Stomach (tissue), 9 donors: Measurements from ENCODE around the gene WDR77. TPM values are rescaled to one million over a fixed set of nuclear protein-coding genes. Genes with fewer than 3 reads are reported as not detected.

Source experiments
- DNase-seq, 2 donors: peaks; one replicate each; pipeline versions ENCODE4 v3.0.0 to v3.0.0-alpha.2; 2013 to 2019
- H3K27ac ChIP-seq, 5 donors: fragments of 200-600 bp in 4 of 5; sonication (generic) in 4 of 5; one replicate each; pipeline ENCODE4 v1.5.1; 2013 to 2019; ENCODE audit warnings: mild to moderate bottlenecking in 1 of 5, moderate library complexity in 1 of 5
- H3K27me3 ChIP-seq, 3 donors: fragments of 200-600 bp; sonication (generic); one replicate each; pipeline ENCODE4 v1.5.1; 2017 to 2019; ENCODE audit warnings: mixed run types in 1 of 3
- H3K36me3 ChIP-seq, 4 donors: fragments of 200-600 bp; sonication (generic); 1 replicate in 3 of 4; 2 replicates in 1 of 4; pipeline ENCODE4 v1.5.1; 2016 to 2019
- H3K4me1 ChIP-seq, 4 donors: fragments of 200-600 bp; sonication (generic); one replicate each; pipeline ENCODE4 v1.5.1; 2016 to 2019
- H3K4me3 ChIP-seq, 4 donors: fragments of 200-600 bp; sonication (generic) in 3 of 4; one replicate each; pipeline ENCODE4 v1.5.1; 2016 to 2019; ENCODE audit warnings: mild to moderate bottlenecking in 1 of 4
- H3K9me3 ChIP-seq, 4 donors: fragments of 200-600 bp; sonication (generic); one replicate each; pipeline ENCODE4 v1.5.1; 2016 to 2019
- CTCF ChIP-seq, 7 experiments: fragments of 450-650 bp in 4 of 7; fragments of 200-600 bp in 3 of 7; sonication (generic) in 3 of 7; IDR thresholded peaks; one replicate each; pipeline ENCODE4 v1.5.1; 2016 to 2019; ENCODE audit warnings: antibody characterized with exemption in 7 of 7, control low read depth in 2 of 7, mild to moderate bottlenecking in 1 of 7
- EP300 ChIP-seq: sonication (generic); formaldehyde crosslinking; IDR thresholded peaks from one replicate; pipeline ENCODE4 v1.6.1; 2017; ENCODE audit warnings: antibody characterized with exemption
- POLR2A ChIP-seq, 4 donors: fragments of 450-650 bp; IDR thresholded peaks; one replicate each; pipeline ENCODE4 v1.6.1; 2016; ENCODE audit warnings: antibody characterized with exemption in 4 of 4, control low read depth in 2 of 4, mild to moderate bottlenecking in 1 of 4, moderate library complexity in 1 of 4
- POLR2AphosphoS5 ChIP-seq, 3 donors: sonication (generic); formaldehyde crosslinking; IDR thresholded peaks; one replicate each; pipeline ENCODE4 v1.6.1; 2016; ENCODE audit warnings: antibody characterized with exemption in 3 of 3
- WGBS, 5 donors: extraction: QIAGEN DNeasy Blood & Tissue Kit in 3 of 5; methylation state at CpG; one replicate each; pipeline versions ENCODE4 v1.1.5 to v1.1.7; 2013 to 2018; 5-methylcytosine and 5-hydroxymethylcytosine counted together
- intact Hi-C: fragments of 100-400 bp; cut with DNase I; formaldehyde crosslinking; loops from one replicate; pipeline ENCODE4 v1.15.1; 2023; ENCODE audit warnings: low total_unique reads
- polyA plus RNA-seq, 3 donors: library from polyadenylated mRNA; stranded (reverse); fragments of 200-250 nt; gene quantifications; one replicate each; pipeline ENCODE4 v1.2.3, GENCODE V29; 2013
- total RNA-seq, 5 donors: library from RNA; depleted of rRNA; stranded (reverse); fragments of >200 nt; gene quantifications; one replicate each; pipeline versions ENCODE4 v1.1.0 to v1.2.3, GENCODE V29; 2014 to 2016
- donor health status: healthy with polysubstance abuse.
- donor health status: Bipolar disorder and iron deficiency.
- donor health status: healthy.

The WDR77 gene
- total and polyA plus RNA-seq, 8 donors: 5.8 to 31.2 (median 21.6) TPM

- TF ChIP-seq CTCF (IDR thresholded peaks at IDR 0.05): no peak
- no peak for TF ChIP-seq POLR2A (IDR thresholded peaks at IDR 0.05)
- no peak for DNase-seq
- 75 to 86% (median 79%) methylated on average over 5 of the region's 5 CpGs for WGBS, 5 donors
- H3K4me3 ChIP-seq: peak overlapping the region in 1 of 4 donors; percentile 13
- peak overlapping the region in 4 of 5 donors; percentile 4 to 68 (median 27) for H3K27ac ChIP-seq
- H3K4me1 ChIP-seq: peaks cover 0 to 38% (median 5%) of the 10 kb centered on the region in 4 donors
- H3K27me3 ChIP-seq: no peaks in the 10 kb centered on the region
- intact Hi-C loops: no loop called here
- H3K36me3 ChIP-seq: peaks cover 0 to 50% (median 14%) of the 10 kb centered on the region in 4 donors
- no peaks in the 10 kb centered on the region for H3K9me3 ChIP-seq
Observed at GRCh38 chr1:111475701-111476100, 26.6 kb upstream of the WDR77 start.

- peaks cover 0 to 62% (median 25%) of the 10 kb centered on the region in 4 donors for H3K36me3 ChIP-seq
- H3K27me3 ChIP-seq: no peaks in the 10 kb centered on the region
- intact Hi-C loops: no loop called here
- peak overlapping the region in 4 of 5 donors; percentile 60 to 79 (median 66) for H3K27ac ChIP-seq
- WGBS, 5 donors: 64 to 84% (median 69%) methylated on average over 4 of the region's 4 CpGs
- H3K4me1 ChIP-seq: peaks cover 0 to 46% (median 5%) of the 10 kb centered on the region in 4 donors
- peak overlapping the region in 3 of 4 donors; percentile 8 to 25 (median 15) for H3K4me3 ChIP-seq
- TF ChIP-seq EP300: no peak
- TF ChIP-seq POLR2A (IDR thresholded peaks at IDR 0.05): no peak
- TF ChIP-seq CTCF (IDR thresholded peaks at IDR 0.05): no peak
- no peak for TF ChIP-seq POLR2AphosphoS5 (IDR thresholded peaks at IDR 0.05)
- no peaks in the 10 kb centered on the region for H3K9me3 ChIP-seq
- no peak for DNase-seq
Observed at GRCh38 chr1:111474521-111474920, 25.5 kb upstream of the WDR77 start.

DNA sequence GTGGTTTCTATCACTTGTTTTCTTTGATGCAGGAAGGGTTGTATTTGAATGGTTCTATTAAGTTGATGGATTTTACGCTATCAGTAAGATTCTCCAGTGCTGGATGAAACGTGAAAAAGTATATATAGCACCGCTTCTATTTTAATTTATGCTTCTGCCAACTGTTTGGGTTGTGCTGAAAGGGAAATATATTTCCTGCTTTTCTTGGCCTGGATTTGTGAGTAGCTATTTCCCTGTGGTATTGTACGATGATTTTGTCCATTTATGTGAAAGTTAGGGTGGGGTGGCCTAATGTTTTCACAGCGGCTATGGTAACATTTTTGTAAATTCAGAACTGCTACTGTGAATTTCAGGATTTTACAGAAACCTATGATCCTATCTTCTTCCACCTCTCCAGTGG lies 25.1 kb upstream of the WDR77 start:
- no peak for DNase-seq
- H3K4me3 ChIP-seq: peak overlapping the region; percentile 8 to 25 (median 13)
- H3K36me3 ChIP-seq: peaks cover 0 to 66% (median 29%) of the 10 kb centered on the region in 4 donors
- 54 to 74% (median 70%) methylated on average over 5 of the region's 5 CpGs for WGBS, 5 donors
- no peaks in the 10 kb centered on the region for H3K9me3 ChIP-seq
- no peak for TF ChIP-seq EP300
- TF ChIP-seq POLR2AphosphoS5 (IDR thresholded peaks at IDR 0.05): no peak
- no peaks in the 10 kb centered on the region for H3K27me3 ChIP-seq
- intact Hi-C loops: no loop called here
- H3K4me1 ChIP-seq: peaks cover 0 to 46% (median 5%) of the 10 kb centered on the region in 4 donors
- H3K27ac ChIP-seq: peak overlapping the region in 4 of 5 donors; percentile 60 to 79 (median 66)

- no peak for DNase-seq
- Histone ChIP-seq H3K4me3 (no peak overlapping the region), H3K9me3 (no peaks in the 10 kb centered on the region), H3K27me3 (no peaks in the 10 kb centered on the region), H3K4me1 (peaks cover 0 to 30% (median 2%) of the 10 kb centered on the region in 4 donors), H3K27ac (peak overlapping the region in 4 of 5 donors; percentile 20 to 82 (median 56)), H3K36me3 (peaks cover 0 to 75% (median 47%) of the 10 kb centered on the region in 4 donors)
- intact Hi-C loops: no loop called here
- 92 to 98% (median 94%) methylated on average over 3 of the region's 3 CpGs for WGBS, 5 donors
- no peak for TF ChIP-seq CTCF (IDR thresholded peaks at IDR 0.05)
- no peak for TF ChIP-seq EP300
- TF ChIP-seq POLR2A (IDR thresholded peaks at IDR 0.05): no peak
- TF ChIP-seq POLR2AphosphoS5 (IDR thresholded peaks at IDR 0.05): no peak
Observed at GRCh38 chr1:111471538-111471937, 22.5 kb upstream of the WDR77 start.

GRCh38 chr1:111471012-111471411 lies 22.0 kb upstream of the WDR77 start:
- 37 to 52% (median 44%) methylated on average over 3 of the region's 3 CpGs for WGBS, 5 donors
- Histone ChIP-seq H3K27me3 (no peaks in the 10 kb centered on the region), H3K9me3 (no peaks in the 10 kb centered on the region), H3K27ac (peak overlapping the region in 4 of 5 donors; percentile 47 to 82 (median 62)), H3K36me3 (peaks cover 1 to 80% (median 47%) of the 10 kb centered on the region in 4 donors), H3K4me1 (peaks cover 0 to 25% (median under 1%) of the 10 kb centered on the region in 4 donors), H3K4me3 (no peak overlapping the region)
- TF ChIP-seq CTCF (IDR thresholded peaks at IDR 0.05) (no peak), EP300 (no peak), POLR2A (IDR thresholded peaks at IDR 0.05) (no peak), POLR2AphosphoS5 (IDR thresholded peaks at IDR 0.05) (no peak)
- intact Hi-C loops: no loop called here
- peak; percentile 50 to 74 for DNase-seq
